ENCODE results near the gene COMP.

Gene COMP

DNA sequence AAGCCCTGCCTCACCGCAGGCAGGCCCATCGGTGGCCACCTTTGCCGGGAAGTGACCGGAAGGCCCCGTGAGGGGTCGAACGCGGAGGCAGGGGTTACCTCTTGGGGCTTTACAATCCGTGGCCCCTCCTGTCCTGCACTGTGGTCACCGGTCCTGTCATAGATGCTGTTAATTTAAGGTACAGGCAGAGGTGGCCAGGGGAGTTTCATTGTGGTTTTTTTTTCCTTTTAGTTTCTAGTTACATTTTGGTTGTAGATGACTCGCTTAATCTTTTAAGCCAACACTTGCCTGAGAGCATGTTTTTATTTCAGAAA, 13.1 kb downstream of the COMP start:
- Histone ChIP-seq H3K9ac (ENCODE audit: low read depth, low read length, poor library complexity, severe bottlenecking) (no peak overlapping the region), H3K9me3 (ENCODE audit: insufficient read depth, low read depth, low read length) (no peaks in the 10 kb centered on the region), H3K27me3 (ENCODE audit: insufficient read depth, low read length, poor library complexity, severe bottlenecking) (no peaks in the 10 kb centered on the region), H3K4me2 (ENCODE audit: low read depth, low read length, poor library complexity, severe bottlenecking) (no peak overlapping the region), H3K4me3 (ENCODE audit: low read length, poor library complexity, severe bottlenecking) (no peak overlapping the region), H3F3A (ENCODE audit: low read depth) (no peaks in the 10 kb centered on the region), H4K20me1 (ENCODE audit: insufficient read depth, low read length, poor library complexity, severe bottlenecking) (no peaks in the 10 kb centered on the region), H3K79me2 (ENCODE audit: insufficient read depth, low read length) (no peaks in the 10 kb centered on the region), H3K4me1 (ENCODE audit: insufficient read depth, low read length, poor library complexity, severe bottlenecking) (no peaks in the 10 kb centered on the region), H3K9me2 (replicated peaks; ENCODE audit: low read depth, low read length) (no peaks in the 10 kb centered on the region), H2AFZ (ENCODE audit: low read length) (no peak overlapping the region), H3K36me3 (ENCODE audit: insufficient read depth, low read length) (no peaks in the 10 kb centered on the region)
- TF ChIP-seq EZH2phosphoT487 (IDR thresholded peaks at IDR 0.05; ENCODE audit: borderline replicate concordance) = no peak
- TF ChIP-seq, protein P1, sequence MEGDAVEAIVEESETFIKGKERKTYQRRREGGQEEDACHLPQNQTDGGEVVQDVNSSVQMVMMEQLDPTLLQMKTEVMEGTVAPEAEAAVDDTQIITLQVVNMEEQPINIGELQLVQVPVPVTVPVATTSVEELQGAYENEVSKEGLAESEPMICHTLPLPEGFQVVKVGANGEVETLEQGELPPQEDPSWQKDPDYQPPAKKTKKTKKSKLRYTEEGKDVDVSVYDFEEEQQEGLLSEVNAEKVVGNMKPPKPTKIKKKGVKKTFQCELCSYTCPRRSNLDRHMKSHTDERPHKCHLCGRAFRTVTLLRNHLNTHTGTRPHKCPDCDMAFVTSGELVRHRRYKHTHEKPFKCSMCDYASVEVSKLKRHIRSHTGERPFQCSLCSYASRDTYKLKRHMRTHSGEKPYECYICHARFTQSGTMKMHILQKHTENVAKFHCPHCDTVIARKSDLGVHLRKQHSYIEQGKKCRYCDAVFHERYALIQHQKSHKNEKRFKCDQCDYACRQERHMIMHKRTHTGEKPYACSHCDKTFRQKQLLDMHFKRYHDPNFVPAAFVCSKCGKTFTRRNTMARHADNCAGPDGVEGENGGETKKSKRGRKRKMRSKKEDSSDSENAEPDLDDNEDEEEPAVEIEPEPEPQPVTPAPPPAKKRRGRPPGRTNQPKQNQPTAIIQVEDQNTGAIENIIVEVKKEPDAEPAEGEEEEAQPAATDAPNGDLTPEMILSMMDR (conservative IDR thresholded peaks at IDR 0.05; ENCODE audit: low read length) = no peak

DNA sequence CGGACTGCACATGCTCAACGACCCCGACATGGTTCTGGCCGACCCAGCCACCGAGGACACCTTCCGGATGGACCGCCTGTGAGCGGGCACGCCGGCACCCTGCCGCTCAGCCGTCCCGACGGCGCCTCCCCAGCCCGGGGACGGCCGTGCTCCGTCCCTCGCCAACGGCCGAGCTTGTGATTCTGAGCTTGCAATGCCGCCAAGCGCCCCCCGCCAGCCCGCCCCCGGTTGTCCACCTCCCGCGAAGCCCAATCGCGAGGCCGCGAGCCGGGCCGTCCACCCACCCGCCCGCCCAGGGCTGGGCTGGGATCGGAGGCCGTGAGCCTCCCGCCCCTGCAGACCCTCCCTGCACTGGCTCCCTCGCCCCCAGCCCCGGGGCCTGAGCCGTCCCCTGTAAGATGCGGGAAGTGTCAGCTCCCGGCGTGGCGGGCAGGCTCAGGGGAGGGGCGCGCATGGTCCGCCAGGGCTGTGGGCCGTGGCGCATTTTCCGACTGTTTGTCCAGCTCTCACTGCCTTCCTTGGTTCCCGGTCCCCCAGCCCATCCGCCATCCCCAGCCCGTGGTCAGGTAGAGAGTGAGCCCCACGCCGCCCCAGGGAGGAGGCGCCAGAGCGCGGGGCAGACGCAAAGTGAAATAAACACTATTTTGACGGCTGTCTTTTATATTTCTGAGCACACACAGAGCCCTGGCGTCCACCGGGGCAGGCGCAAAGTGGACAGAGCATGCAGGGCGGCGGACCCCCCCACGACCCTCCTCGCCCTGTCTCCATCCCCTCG, 13.6 kb downstream of the COMP start:
- Histone ChIP-seq H3K36me3 (ENCODE audit: insufficient read depth, low read length) (no peaks in the 10 kb centered on the region), H3K9me2 (replicated peaks; ENCODE audit: low read depth, low read length) (no peaks in the 10 kb centered on the region), H3K4me2 (ENCODE audit: low read depth, low read length, poor library complexity, severe bottlenecking) (no peak overlapping the region), H3K9ac (ENCODE audit: low read depth, low read length, poor library complexity, severe bottlenecking) (no peak overlapping the region), H3K79me2 (ENCODE audit: insufficient read depth, low read length) (no peaks in the 10 kb centered on the region), H3K27me3 (ENCODE audit: insufficient read depth, low read length, poor library complexity, severe bottlenecking) (no peaks in the 10 kb centered on the region), H3K4me1 (ENCODE audit: insufficient read depth, low read length, poor library complexity, severe bottlenecking) (no peaks in the 10 kb centered on the region), H2AFZ (ENCODE audit: low read length) (no peak overlapping the region), H4K20me1 (ENCODE audit: insufficient read depth, low read length, poor library complexity, severe bottlenecking) (no peaks in the 10 kb centered on the region), H3K9me3 (ENCODE audit: insufficient read depth, low read depth, low read length) (no peaks in the 10 kb centered on the region), H3F3A (ENCODE audit: low read depth) (no peaks in the 10 kb centered on the region), H3K4me3 (ENCODE audit: low read length, poor library complexity, severe bottlenecking) (no peak overlapping the region)
- TF ChIP-seq, protein P1 (conservative IDR thresholded peaks at IDR 0.05; ENCODE audit: low read length) = no peak
- no peak for TF ChIP-seq EZH2phosphoT487 (IDR thresholded peaks at IDR 0.05; ENCODE audit: borderline replicate concordance)

DNA sequence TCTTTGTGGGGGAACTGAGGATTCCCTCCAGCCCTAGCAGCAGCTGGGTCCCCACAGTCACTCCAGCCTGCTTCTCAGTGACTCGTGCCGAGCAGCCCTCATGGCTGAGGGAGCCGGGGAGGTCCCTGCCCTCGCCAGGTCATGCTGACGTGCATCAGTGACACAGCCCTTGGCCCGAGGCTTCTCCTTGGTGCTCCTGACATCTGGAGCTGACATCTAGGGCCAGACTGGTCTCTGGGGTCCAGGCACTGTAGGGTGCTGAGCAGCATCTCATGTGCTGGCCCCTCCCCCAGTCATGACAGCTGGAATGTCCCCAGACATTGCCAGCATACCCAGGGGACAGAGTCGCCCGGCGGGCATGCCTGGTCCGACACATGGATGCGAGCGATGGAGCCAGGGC, 14.4 kb downstream of the COMP start:
- H3K4me2 ChIP-seq (ENCODE audit: low read depth, low read length, poor library complexity, severe bottlenecking) = no peak overlapping the region
- H3K36me3 ChIP-seq (ENCODE audit: insufficient read depth, low read length) = no peaks in the 10 kb centered on the region
- no peaks in the 10 kb centered on the region for H3K9me2 ChIP-seq (replicated peaks; ENCODE audit: low read depth, low read length)
- no peaks in the 10 kb centered on the region for H4K20me1 ChIP-seq (ENCODE audit: insufficient read depth, low read length, poor library complexity, severe bottlenecking)
- H3K79me2 ChIP-seq (ENCODE audit: insufficient read depth, low read length) = no peaks in the 10 kb centered on the region
- H3K9ac ChIP-seq (ENCODE audit: low read depth, low read length, poor library complexity, severe bottlenecking) = no peak overlapping the region
- no peak overlapping the region for H2AFZ ChIP-seq (ENCODE audit: low read length)
- H3K9me3 ChIP-seq (ENCODE audit: insufficient read depth, low read depth, low read length) = no peaks in the 10 kb centered on the region
- H3K27me3 ChIP-seq (ENCODE audit: insufficient read depth, low read length, poor library complexity, severe bottlenecking) = no peaks in the 10 kb centered on the region
- TF ChIP-seq, protein P1 (conservative IDR thresholded peaks at IDR 0.05; ENCODE audit: low read length) = no peak
- no peak for TF ChIP-seq EZH2phosphoT487 (IDR thresholded peaks at IDR 0.05; ENCODE audit: borderline replicate concordance)
- no peaks in the 10 kb centered on the region for H3F3A ChIP-seq (ENCODE audit: low read depth)
- no peak overlapping the region for H3K4me3 ChIP-seq (ENCODE audit: low read length, poor library complexity, severe bottlenecking)
- no peaks in the 10 kb centered on the region for H3K4me1 ChIP-seq (ENCODE audit: insufficient read depth, low read length, poor library complexity, severe bottlenecking)
